LHCN-M2 (cell line): ENCODE data around the gene TRPM8. TPM values are rescaled to one million over a fixed set of nuclear protein-coding genes. Genes with fewer than 3 reads are reported as not detected.
"Not testable (repeated sequence)": the region's sequence is repeated elsewhere in the genome, so short reads cannot be mapped to it uniquely, and the experiment has no call there.

ENCODE experiments used
- DNase-seq: peaks from one replicate; pipeline ENCODE4 v3.0.0-alpha.2; 2012; ENCODE audit warnings: low read depth
- polyA plus RNA-seq: library from polyadenylated mRNA; unstranded; fragments of >200 nt; gene quantifications from one replicate; pipeline ENCODE4 v1.2.1, GENCODE V29; 2012; ENCODE audit warnings: missing spikeins
- total RNA-seq: library from RNA; depleted of rRNA; stranded (reverse); fragments of >200 nt; gene quantifications from 2 replicates; pipeline ENCODE4 v1.2.3, GENCODE V29; 2014; rRNA removed

TRPM8 gene
- total RNA-seq, result 0.80 and 0.90 TPM in 2 replicates
- polyA plus RNA-seq, result 0.12 TPM

GRCh38 chr2:233917116-233917515 lies at the start of gene TRPM8:
TRPM8 (plus strand) TSS chr2:233917373; CDS start chr2:233926538, 9,165 bp downstream.
- DNase-seq, result no peak

GRCh38 chr2:233867993-233868532 lies 49.1 kb upstream of the TRPM8 start, which contains the start of gene MSL3B:
MSL3B (minus strand) TSS chr2:233868386.
- DNase-seq, result no peak

GRCh38 chr2:233871432-233871831 lies 45.7 kb upstream of the TRPM8 start:
- no peak for DNase-seq

- not testable (repeated sequence) for DNase-seq
Measured at GRCh38 chr2:233872125-233872524, 45.0 kb upstream of the TRPM8 start.

- DNase-seq, result no peak
Measured at GRCh38 chr2:233882353-233882752, 34.8 kb upstream of the TRPM8 start.

GRCh38 chr2:233892793-233893192 lies 24.4 kb upstream of the TRPM8 start:
- peak; percentile 80 for DNase-seq

GRCh38 chr2:233896253-233896652 lies 20.9 kb upstream of the TRPM8 start:
- DNase-seq, result not testable (repeated sequence)

GRCh38 chr2:233901367-233901766 lies 15.8 kb upstream of the TRPM8 start:
- peak; percentile 7 for DNase-seq

- no peak for DNase-seq
Measured at GRCh38 chr2:233901884-233902283, 15.3 kb upstream of the TRPM8 start.

GRCh38 chr2:233905945-233906344 lies 11.2 kb upstream of the TRPM8 start:
- DNase-seq, result no peak

- DNase-seq, result no peak
Measured at GRCh38 chr2:233907627-233908026, 9.5 kb upstream of the TRPM8 start.

- peak; percentile 33 for DNase-seq
Measured at GRCh38 chr2:233912691-233913423, 4.3 kb upstream of the TRPM8 start.

- no peak for DNase-seq
Measured at GRCh38 chr2:233915128-233915527, 2.0 kb upstream of the TRPM8 start.

- no peak for DNase-seq
Measured at GRCh38 chr2:233919319-233919718, 2.1 kb downstream of the TRPM8 start.

GRCh38 chr2:233919938-233920337 lies 2.8 kb downstream of the TRPM8 start:
- peak; percentile 12 for DNase-seq

GRCh38 chr2:233922471-233922870 lies 5.3 kb downstream of the TRPM8 start:
- no peak for DNase-seq

GRCh38 chr2:233925402-233925801 lies 8.2 kb downstream of the TRPM8 start:
- DNase-seq, result no peak

- DNase-seq, result no peak
Measured at GRCh38 chr2:233926806-233927205, 9.6 kb downstream of the TRPM8 start.

- DNase-seq, result peak; percentile 26
Measured at GRCh38 chr2:233928594-233929351, 11.6 kb downstream of the TRPM8 start.

- peak; percentile 57 for DNase-seq
Measured at GRCh38 chr2:233929352-233930022, 12.3 kb downstream of the TRPM8 start.

- no peak for DNase-seq
Measured at GRCh38 chr2:233934524-233934923, 17.4 kb downstream of the TRPM8 start.

GRCh38 chr2:233935426-233935825 lies 18.3 kb downstream of the TRPM8 start:
- no peak for DNase-seq
